Measurements from ENCODE around the gene RPRD2.
A peak's percentile ranks its signal among the peaks of the same experiment; 100 is the strongest.
"Not testable (repeated sequence)": the region's sequence is repeated elsewhere in the genome, so short reads cannot be mapped to it uniquely, and the experiment has no call there.

Gene RPRD2

GRCh38 chr1:150389650-150390049 lies 25.7 kb downstream of the RPRD2 start:
- peak; percentile 21 for DNase-seq (ENCODE audit: low read depth)

GRCh38 chr1:150392627-150393026 lies 28.7 kb downstream of the RPRD2 start:
- no peak for DNase-seq (ENCODE audit: low read depth)

- not testable (repeated sequence) for DNase-seq (ENCODE audit: low read depth)
Measured at GRCh38 chr1:150395115-150395514, 31.2 kb downstream of the RPRD2 start.

- no peak for DNase-seq (ENCODE audit: low read depth)
Measured at GRCh38 chr1:150397392-150398032, 33.6 kb downstream of the RPRD2 start.

- no peak for DNase-seq (ENCODE audit: low read depth)
Measured at GRCh38 chr1:150404465-150404864, 40.5 kb downstream of the RPRD2 start.

- DNase-seq (ENCODE audit: low read depth) = no peak
Measured at GRCh38 chr1:150405660-150406059, 41.7 kb downstream of the RPRD2 start.

GRCh38 chr1:150406483-150406882 lies 42.5 kb downstream of the RPRD2 start:
- DNase-seq (ENCODE audit: low read depth) = peak; percentile 16

- DNase-seq (ENCODE audit: low read depth) = no peak
Measured at GRCh38 chr1:150407330-150407729, 43.4 kb downstream of the RPRD2 start.

GRCh38 chr1:150408800-150409199 lies 44.9 kb downstream of the RPRD2 start:
- no peak for DNase-seq (ENCODE audit: low read depth)

GRCh38 chr1:150409504-150410362 lies 45.8 kb downstream of the RPRD2 start:
- no peak for DNase-seq (ENCODE audit: low read depth)

GRCh38 chr1:150410582-150411101 lies 46.7 kb downstream of the RPRD2 start:
- DNase-seq (ENCODE audit: low read depth) = peak; percentile 75

- no peak for DNase-seq (ENCODE audit: low read depth)
Measured at GRCh38 chr1:150414592-150414991, 50.6 kb downstream of the RPRD2 start.

GRCh38 chr1:150415800-150416199 lies 51.9 kb downstream of the RPRD2 start:
- DNase-seq (ENCODE audit: low read depth) = no peak

GRCh38 chr1:150420560-150421265 lies 56.8 kb downstream of the RPRD2 start:
- DNase-seq (ENCODE audit: low read depth) = peak; percentile 21

GRCh38 chr1:150422541-150422940 lies 58.6 kb downstream of the RPRD2 start:
- no peak for DNase-seq (ENCODE audit: low read depth)

GRCh38 chr1:150429805-150430204 lies 65.9 kb downstream of the RPRD2 start:
- peak; percentile 17 for DNase-seq (ENCODE audit: low read depth)

- DNase-seq (ENCODE audit: low read depth) = no peak
Measured at GRCh38 chr1:150441121-150441520, 77.2 kb downstream of the RPRD2 start.

GRCh38 chr1:150444232-150444631 lies 80.3 kb downstream of the RPRD2 start:
- DNase-seq (ENCODE audit: low read depth) = no peak

- DNase-seq (ENCODE audit: low read depth) = no peak
Measured at GRCh38 chr1:150456146-150456647, 92.2 kb downstream of the RPRD2 start.

- DNase-seq (ENCODE audit: low read depth) = peak; percentile 61
Measured at GRCh38 chr1:150464422-150464826, 100.5 kb downstream of the RPRD2 start.

- no peak for DNase-seq (ENCODE audit: low read depth)
Measured at GRCh38 chr1:150466964-150467363, 103.0 kb downstream of the RPRD2 start.

GRCh38 chr1:150469291-150469690 lies 105.3 kb downstream of the RPRD2 start:
- DNase-seq (ENCODE audit: low read depth) = no peak

All from iris pigment epithelial cell (primary cell).